Keratinocyte (primary cell): ENCODE data around the gene NCOA4. TPM values are rescaled to one million over a fixed set of nuclear protein-coding genes. Genes with fewer than 3 reads are reported as not detected.
A peak's percentile ranks its signal among the peaks of the same experiment; 100 is the strongest.

Source experiments
- DNase-seq: peaks from one replicate; pipeline ENCODE4 v3.0.0-alpha.2; 2011; ENCODE audit warnings: low read depth, missing footprints, low spot score
- FAIRE-seq: peaks from 2 replicates; lab custom pipeline; 2011; peaks lifted over from hg19 to GRCh38; lab: Jason Lieb, UNC
- H2AFZ ChIP-seq: 2 replicates; pipeline ENCODE4 v1.6.0; 2012; ENCODE audit warnings: low read length, control low read depth, inconsistent platforms; ENCODE audit not compliant: control insufficient read depth
- H3K27ac ChIP-seq: 2 replicates; pipeline ENCODE4 v1.5.1; 2011; ENCODE audit warnings: low read length; ENCODE audit not compliant: control insufficient read depth, insufficient read depth
- H3K27me3 ChIP-seq: 3 replicates; pipeline ENCODE4 v1.6.0; 2011; ENCODE audit warnings: low read length; ENCODE audit not compliant: control insufficient read depth, insufficient read depth; ENCODE audit errors: extremely low read depth
- H3K36me3 ChIP-seq, 2 experiments: 2 replicates in 1 of 2; 3 replicates in 1 of 2; pipeline ENCODE4 v1.5.1; 2011; ENCODE audit warnings: low read length in 2 of 2, mild to moderate bottlenecking in 1 of 2; ENCODE audit not compliant: control insufficient read depth in 2 of 2, insufficient read depth in 2 of 2; ENCODE audit errors: extremely low read depth in 1 of 2
- H3K4me1 ChIP-seq: 3 replicates; pipeline ENCODE4 v1.5.1; 2011; ENCODE audit warnings: low read length; ENCODE audit not compliant: control insufficient read depth, insufficient read depth; ENCODE audit errors: extremely low read depth
- H3K4me2 ChIP-seq: 3 replicates; pipeline ENCODE4 v1.6.0; 2011; ENCODE audit warnings: low read depth, low read length; ENCODE audit not compliant: control insufficient read depth, insufficient read depth; ENCODE audit errors: extremely low read depth
- H3K4me3 ChIP-seq, 3 experiments: fragments of 200-600 bp in 1 of 3; sonication (generic) in 1 of 3; 2 replicates in 2 of 3; 3 replicates in 1 of 3; pipeline ENCODE4 v1.5.1; 2011 to 2016; ENCODE audit warnings: low read length in 3 of 3, mild to moderate bottlenecking in 3 of 3, control low read depth in 2 of 3, inconsistent platforms in 1 of 3, low read depth in 1 of 3, mixed read lengths in 1 of 3, mixed run types in 1 of 3, moderate library complexity in 1 of 3; ENCODE audit not compliant: control insufficient read depth in 2 of 3, insufficient read depth in 2 of 3; ENCODE audit errors: extremely low read depth in 1 of 3
- H3K79me2 ChIP-seq: 2 replicates; pipeline ENCODE4 v1.6.0; 2012; ENCODE audit warnings: low read length; ENCODE audit not compliant: control insufficient read depth, insufficient read depth
- H3K9ac ChIP-seq: 3 replicates; pipeline ENCODE4 v1.6.0; 2011; ENCODE audit warnings: low read length; ENCODE audit not compliant: control insufficient read depth, insufficient read depth; ENCODE audit errors: extremely low read depth
- H3K9me1 ChIP-seq: 3 replicates; pipeline ENCODE4 v1.6.0; 2011; ENCODE audit warnings: low read length; ENCODE audit not compliant: control insufficient read depth, insufficient read depth; ENCODE audit errors: extremely low read depth
- H3K9me3 ChIP-seq: 2 replicates; pipeline ENCODE4 v1.5.1; 2012; ENCODE audit warnings: low read depth, low read length; ENCODE audit not compliant: control insufficient read depth
- H4K20me1 ChIP-seq: 3 replicates; pipeline ENCODE4 v1.6.0; 2011; ENCODE audit warnings: low read length; ENCODE audit not compliant: control insufficient read depth, insufficient read depth; ENCODE audit errors: extremely low read depth
- EZH2 ChIP-seq: IDR thresholded peaks from one replicate; pipeline ENCODE4 v1.6.1; 2012; ENCODE audit warnings: inconsistent platforms, mild to moderate bottlenecking, low read length, moderate library complexity
- dilution Hi-C: fragments of 300-500 bp; cut with MboI; formaldehyde crosslinking; loops from one replicate; pipeline ENCODE4 v1.7.0; 2020; ENCODE audit warnings: low sequenced_read_pairs; ENCODE audit not compliant: extremely low pct_ligation_motif_present
- polyA minus RNA-seq, 3 experiments: library from RNA; depleted of rRNA, polyadenylated mRNA; stranded (reverse); fragments of >200 nt; gene quantifications; 1 replicate in 1 of 3; 2 replicates in 1 of 3; 3 replicates in 1 of 3; pipeline ENCODE4 v1.2.3, GENCODE V29; 2011
- polyA plus RNA-seq, 5 experiments: library from polyadenylated mRNA; depleted of rRNA in 3 of 5; stranded (reverse) in 3 of 5; stranded (forward) in 1 of 5; unstranded in 1 of 5; fragments of >200 nt; gene quantifications; 1 replicate in 1 of 5; 2 replicates in 3 of 5; 3 replicates in 1 of 5; pipeline versions ENCODE4 v1.2.1 to v1.2.3, GENCODE V29; 2011 to 2012; ENCODE audit warnings: missing spikeins in 2 of 5, low read depth in 1 of 5, low replicate concordance in 1 of 5
- TF ChIP-seq, protein P1 (sequence below), 3 experiments: IDR thresholded peaks in 1 of 3; conservative IDR thresholded peaks in 1 of 3; optimal IDR thresholded peaks in 1 of 3; 2 replicates in 2 of 3; 3 replicates in 1 of 3; pipeline versions ENCODE3 to v1.5.1; 2011; ENCODE audit warnings: low read length in 3 of 3, mild to moderate bottlenecking in 3 of 3, moderate library complexity in 2 of 3, control low read depth in 1 of 3, inconsistent platforms in 1 of 3; ENCODE audit not compliant: insufficient read depth in 2 of 3; ENCODE audit errors: extremely low read depth in 1 of 3

Gene NCOA4
- polyA plus RNA-seq (134 to 179 TPM (median 165 TPM) in 3 replicates), polyA minus RNA-seq (140 to 198 TPM (median 191 TPM) in 3 replicates)
- 44.5 TPM for polyA plus RNA-seq (2011; ENCODE audit: low read depth)
- polyA plus RNA-seq (2011; cell fraction: cytosol; rRNA removed) = 92.9 and 182 TPM in 2 replicates
- 99.9 and 129 TPM in 2 replicates for polyA plus RNA-seq (2011; cell fraction: nucleus; rRNA removed)
- 75.6 and 93.8 TPM in 2 replicates for polyA plus RNA-seq (2012; ENCODE audit: low replicate concordance)
- 126 TPM for polyA minus RNA-seq (2011; cell fraction: cytosol; rRNA and poly(A)+ RNA removed)
- polyA minus RNA-seq (2011; cell fraction: nucleus; rRNA and poly(A)+ RNA removed) = 77.2 and 126 TPM in 2 replicates

DNA sequence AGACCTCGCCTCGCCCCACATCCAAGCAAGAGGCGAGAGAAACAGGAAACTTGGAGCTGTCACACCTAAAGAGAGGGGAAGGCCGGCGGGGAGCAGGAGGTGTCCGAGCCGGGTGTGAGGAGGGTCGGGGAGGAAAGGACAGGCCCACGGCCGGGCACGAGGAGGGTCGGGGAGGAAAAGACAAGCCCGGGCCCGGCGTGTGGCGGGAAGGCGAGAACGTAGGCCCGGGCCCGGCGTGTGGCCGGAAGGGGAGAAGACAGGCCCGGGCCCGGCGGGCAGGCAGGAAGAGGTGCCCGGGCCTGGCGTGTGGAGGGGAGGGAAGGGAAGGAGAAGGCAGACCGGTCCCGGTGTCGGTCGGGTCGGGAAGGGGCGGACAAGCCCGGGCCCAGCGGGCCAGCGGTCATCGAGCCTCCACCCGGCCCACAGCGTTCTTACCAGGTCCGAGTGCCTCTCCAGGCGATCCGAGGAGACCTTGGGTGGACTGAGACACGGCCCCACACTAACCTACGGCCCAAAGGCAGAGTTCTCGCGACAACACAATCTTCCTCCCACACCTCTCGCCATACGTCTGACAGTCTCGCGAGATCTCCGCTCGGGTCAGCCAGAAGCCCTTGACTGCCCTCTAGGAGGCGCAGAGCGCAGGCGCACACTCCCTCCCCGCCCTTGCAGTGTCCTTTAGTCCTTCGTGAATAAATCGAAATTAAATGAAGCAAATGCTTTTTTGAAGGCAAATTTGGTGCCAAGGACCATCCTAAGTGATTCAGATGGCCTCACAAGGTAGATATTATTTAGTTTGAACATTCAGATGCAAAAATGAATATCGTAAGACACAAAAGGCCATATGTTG, at the start of gene NCOA4:
Gene NCOA4 (minus strand): TSS at position 533 of the 847 bp plus-strand sequence. CDS start 13,943 bp downstream, outside the sequence.
- peaks cover 19% of the 10 kb centered on the region for H4K20me1 ChIP-seq
- peaks cover 49% of the 10 kb centered on the region for H3K79me2 ChIP-seq
- H3K4me2 ChIP-seq = peak within 1 kb of the TSS; percentile 97
- H2AFZ ChIP-seq = peak within 1 kb of the TSS; percentile 85
- peak; percentile 97 for DNase-seq
- dilution Hi-C loops = no loop called here
- no peaks in the 10 kb centered on the region for H3K27me3 ChIP-seq
- peak within 1 kb of the TSS; percentile 92 for H3K27ac ChIP-seq
- H3K9me3 ChIP-seq = no peaks in the 10 kb centered on the region
- no peak for FAIRE-seq
- H3K9me1 ChIP-seq = peaks cover 3% of the 10 kb centered on the region
- H3K36me3 ChIP-seq = no peaks in the 10 kb centered on the region
- no peak for TF ChIP-seq EZH2
- TF ChIP-seq, protein P1, sequence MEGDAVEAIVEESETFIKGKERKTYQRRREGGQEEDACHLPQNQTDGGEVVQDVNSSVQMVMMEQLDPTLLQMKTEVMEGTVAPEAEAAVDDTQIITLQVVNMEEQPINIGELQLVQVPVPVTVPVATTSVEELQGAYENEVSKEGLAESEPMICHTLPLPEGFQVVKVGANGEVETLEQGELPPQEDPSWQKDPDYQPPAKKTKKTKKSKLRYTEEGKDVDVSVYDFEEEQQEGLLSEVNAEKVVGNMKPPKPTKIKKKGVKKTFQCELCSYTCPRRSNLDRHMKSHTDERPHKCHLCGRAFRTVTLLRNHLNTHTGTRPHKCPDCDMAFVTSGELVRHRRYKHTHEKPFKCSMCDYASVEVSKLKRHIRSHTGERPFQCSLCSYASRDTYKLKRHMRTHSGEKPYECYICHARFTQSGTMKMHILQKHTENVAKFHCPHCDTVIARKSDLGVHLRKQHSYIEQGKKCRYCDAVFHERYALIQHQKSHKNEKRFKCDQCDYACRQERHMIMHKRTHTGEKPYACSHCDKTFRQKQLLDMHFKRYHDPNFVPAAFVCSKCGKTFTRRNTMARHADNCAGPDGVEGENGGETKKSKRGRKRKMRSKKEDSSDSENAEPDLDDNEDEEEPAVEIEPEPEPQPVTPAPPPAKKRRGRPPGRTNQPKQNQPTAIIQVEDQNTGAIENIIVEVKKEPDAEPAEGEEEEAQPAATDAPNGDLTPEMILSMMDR (optimal IDR thresholded peaks at IDR 0.05 in 1 of 3, IDR thresholded peaks at IDR 0.05 in 1 of 3, conservative IDR thresholded peaks at IDR 0.05 in 1 of 3; ENCODE audit: extremely low read depth in 1 of 3, insufficient read depth in 2 of 3, low read length in 3 of 3) = peak; percentile 73 to 90 (median 75)
- peaks cover 24% of the 10 kb centered on the region for H3K4me1 ChIP-seq
- peak within 1 kb of the TSS; percentile 81 to 92 (median 89) for H3K4me3 ChIP-seq
- H3K9ac ChIP-seq = peak within 1 kb of the TSS; percentile 94

DNA sequence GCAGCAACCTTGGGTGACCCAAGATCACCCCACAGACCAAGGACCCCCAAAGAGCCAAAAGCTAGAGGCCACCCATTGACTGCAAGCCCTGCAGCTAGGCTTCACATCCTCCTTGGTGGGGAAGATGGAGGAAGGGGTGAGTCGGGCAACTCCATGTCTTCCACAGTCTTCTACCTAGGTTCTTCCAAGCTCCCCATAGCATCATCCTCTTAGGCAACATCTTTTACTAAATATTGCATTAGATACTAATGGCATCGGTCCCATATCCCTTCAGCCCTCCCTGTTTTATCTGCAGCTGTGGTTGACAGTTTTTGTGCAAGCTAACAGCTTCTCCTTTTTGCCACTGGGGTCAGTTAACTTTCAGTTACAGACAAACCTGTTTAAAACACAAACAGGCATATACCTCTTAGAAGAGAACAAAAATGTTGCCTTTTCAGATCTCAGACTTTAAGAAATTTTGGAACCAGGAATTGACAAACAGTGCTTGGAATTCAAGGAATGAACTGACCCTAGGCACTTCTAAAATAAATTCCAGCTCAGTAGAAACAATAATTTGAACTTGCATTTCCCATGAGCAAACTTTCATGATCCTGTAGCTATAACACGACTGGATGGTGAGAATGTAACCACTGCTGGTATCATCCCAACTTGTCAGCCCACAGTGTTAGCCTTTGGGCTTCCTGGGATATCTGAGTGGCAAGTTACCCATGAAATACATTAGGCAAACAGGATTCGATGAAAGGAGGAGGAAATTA, 49.6 kb upstream of the NCOA4 start:
- H2AFZ ChIP-seq = no peak overlapping the region
- no peaks in the 10 kb centered on the region for H3K9me1 ChIP-seq
- H3K9me3 ChIP-seq = no peaks in the 10 kb centered on the region
- no peak overlapping the region for H3K27ac ChIP-seq
- H3K4me3 ChIP-seq = no peak overlapping the region
- FAIRE-seq (no peak), DNase-seq (no peak)
- H3K4me2 ChIP-seq = no peak overlapping the region
- no peaks in the 10 kb centered on the region for H3K36me3 ChIP-seq
- H3K27me3 ChIP-seq = peaks cover 4% of the 10 kb centered on the region
- TF ChIP-seq, protein P1 (optimal IDR thresholded peaks at IDR 0.05 in 1 of 3, IDR thresholded peaks at IDR 0.05 in 1 of 3, conservative IDR thresholded peaks at IDR 0.05 in 1 of 3; ENCODE audit: extremely low read depth in 1 of 3, insufficient read depth in 2 of 3, low read length in 3 of 3) = no peak
- TF ChIP-seq EZH2 = no peak
- no peaks in the 10 kb centered on the region for H3K79me2 ChIP-seq
- H3K4me1 ChIP-seq = no peaks in the 10 kb centered on the region
- dilution Hi-C loops = no loop called here
- no peak overlapping the region for H3K9ac ChIP-seq
- H4K20me1 ChIP-seq = no peaks in the 10 kb centered on the region
